ENCODE results near the gene TUBA1C.

DNA sequence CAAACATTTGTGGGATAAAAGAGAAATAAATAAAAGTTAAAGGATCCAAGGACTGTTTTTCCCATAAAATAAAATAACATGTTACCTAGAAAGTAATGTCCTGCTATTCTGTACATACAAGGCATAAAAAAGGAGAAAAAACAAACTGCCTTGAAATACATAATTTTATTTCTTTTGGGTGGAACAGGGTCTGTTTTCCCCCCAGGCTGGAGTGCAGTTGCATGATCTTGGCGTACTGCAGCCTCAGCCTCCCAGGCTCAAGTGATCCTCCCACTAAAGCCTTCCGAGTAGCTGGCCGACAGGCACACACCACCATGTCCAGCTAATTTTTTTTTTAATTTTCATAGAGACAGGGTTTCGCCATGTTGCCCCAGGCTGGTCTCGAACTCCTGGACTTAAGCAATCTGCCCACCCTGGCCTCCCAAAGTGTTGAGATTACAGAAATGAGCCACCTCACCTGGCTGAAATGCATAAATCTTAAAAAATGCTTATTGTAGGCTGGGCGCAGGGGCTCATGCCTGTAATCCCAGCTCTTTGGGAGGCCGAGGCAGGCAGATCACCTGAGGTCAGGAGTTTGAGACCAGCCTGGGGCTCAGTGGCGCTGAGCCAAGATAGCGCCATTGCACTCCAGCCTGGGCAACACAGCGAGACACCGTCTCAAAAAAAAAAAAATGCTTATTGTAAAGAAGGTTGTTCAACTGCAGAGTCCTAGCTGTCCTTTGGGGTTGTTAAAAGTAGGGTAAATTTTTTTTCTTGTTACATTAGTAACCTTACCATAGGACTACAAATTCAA lies 4.1 kb upstream of the TUBA1C start:
- no peak for TF ChIP-seq JUND (IDR thresholded peaks at IDR 0.05)
- no peak for TF ChIP-seq GABPA (IDR thresholded peaks at IDR 0.05; ENCODE audit: low read depth)
- TF ChIP-seq, protein P1, sequence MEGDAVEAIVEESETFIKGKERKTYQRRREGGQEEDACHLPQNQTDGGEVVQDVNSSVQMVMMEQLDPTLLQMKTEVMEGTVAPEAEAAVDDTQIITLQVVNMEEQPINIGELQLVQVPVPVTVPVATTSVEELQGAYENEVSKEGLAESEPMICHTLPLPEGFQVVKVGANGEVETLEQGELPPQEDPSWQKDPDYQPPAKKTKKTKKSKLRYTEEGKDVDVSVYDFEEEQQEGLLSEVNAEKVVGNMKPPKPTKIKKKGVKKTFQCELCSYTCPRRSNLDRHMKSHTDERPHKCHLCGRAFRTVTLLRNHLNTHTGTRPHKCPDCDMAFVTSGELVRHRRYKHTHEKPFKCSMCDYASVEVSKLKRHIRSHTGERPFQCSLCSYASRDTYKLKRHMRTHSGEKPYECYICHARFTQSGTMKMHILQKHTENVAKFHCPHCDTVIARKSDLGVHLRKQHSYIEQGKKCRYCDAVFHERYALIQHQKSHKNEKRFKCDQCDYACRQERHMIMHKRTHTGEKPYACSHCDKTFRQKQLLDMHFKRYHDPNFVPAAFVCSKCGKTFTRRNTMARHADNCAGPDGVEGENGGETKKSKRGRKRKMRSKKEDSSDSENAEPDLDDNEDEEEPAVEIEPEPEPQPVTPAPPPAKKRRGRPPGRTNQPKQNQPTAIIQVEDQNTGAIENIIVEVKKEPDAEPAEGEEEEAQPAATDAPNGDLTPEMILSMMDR (IDR thresholded peaks at IDR 0.05), result no peak
- TF ChIP-seq FOSL2 (IDR thresholded peaks at IDR 0.05; ENCODE audit: borderline replicate concordance, low read depth), result no peak
- no peak for TF ChIP-seq RXRA (IDR thresholded peaks at IDR 0.05; ENCODE audit: borderline replicate concordance, low read depth)
- TF ChIP-seq GATA2 (CRISPR knock-in tag; IDR thresholded peaks at IDR 0.05), result no peak
- no peak for TF ChIP-seq MEF2A (IDR thresholded peaks at IDR 0.05; ENCODE audit: borderline replicate concordance, low read depth)
- TF ChIP-seq SIN3A (IDR thresholded peaks at IDR 0.05; ENCODE audit: borderline replicate concordance, low read depth, low read length), result no peak
- no peak for TF ChIP-seq POLR2AphosphoS5 (IDR thresholded peaks at IDR 0.05; ENCODE audit: low read depth, low read length)
- TF ChIP-seq, protein P2, sequence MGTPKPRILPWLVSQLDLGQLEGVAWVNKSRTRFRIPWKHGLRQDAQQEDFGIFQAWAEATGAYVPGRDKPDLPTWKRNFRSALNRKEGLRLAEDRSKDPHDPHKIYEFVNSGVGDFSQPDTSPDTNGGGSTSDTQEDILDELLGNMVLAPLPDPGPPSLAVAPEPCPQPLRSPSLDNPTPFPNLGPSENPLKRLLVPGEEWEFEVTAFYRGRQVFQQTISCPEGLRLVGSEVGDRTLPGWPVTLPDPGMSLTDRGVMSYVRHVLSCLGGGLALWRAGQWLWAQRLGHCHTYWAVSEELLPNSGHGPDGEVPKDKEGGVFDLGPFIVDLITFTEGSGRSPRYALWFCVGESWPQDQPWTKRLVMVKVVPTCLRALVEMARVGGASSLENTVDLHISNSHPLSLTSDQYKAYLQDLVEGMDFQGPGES (IDR thresholded peaks at IDR 0.05; ENCODE audit: low read depth, low read length), result no peak
- TF ChIP-seq, protein P3, sequence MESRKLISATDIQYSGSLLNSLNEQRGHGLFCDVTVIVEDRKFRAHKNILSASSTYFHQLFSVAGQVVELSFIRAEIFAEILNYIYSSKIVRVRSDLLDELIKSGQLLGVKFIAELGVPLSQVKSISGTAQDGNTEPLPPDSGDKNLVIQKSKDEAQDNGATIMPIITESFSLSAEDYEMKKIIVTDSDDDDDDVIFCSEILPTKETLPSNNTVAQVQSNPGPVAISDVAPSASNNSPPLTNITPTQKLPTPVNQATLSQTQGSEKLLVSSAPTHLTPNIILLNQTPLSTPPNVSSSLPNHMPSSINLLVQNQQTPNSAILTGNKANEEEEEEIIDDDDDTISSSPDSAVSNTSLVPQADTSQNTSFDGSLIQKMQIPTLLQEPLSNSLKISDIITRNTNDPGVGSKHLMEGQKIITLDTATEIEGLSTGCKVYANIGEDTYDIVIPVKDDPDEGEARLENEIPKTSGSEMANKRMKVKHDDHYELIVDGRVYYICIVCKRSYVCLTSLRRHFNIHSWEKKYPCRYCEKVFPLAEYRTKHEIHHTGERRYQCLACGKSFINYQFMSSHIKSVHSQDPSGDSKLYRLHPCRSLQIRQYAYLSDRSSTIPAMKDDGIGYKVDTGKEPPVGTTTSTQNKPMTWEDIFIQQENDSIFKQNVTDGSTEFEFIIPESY (IDR thresholded peaks at IDR 0.05; ENCODE audit: borderline replicate concordance, low read depth), result no peak
- no peak for TF ChIP-seq RAD21 (IDR thresholded peaks at IDR 0.05; ENCODE audit: low read length)
- TF ChIP-seq, protein P4, sequence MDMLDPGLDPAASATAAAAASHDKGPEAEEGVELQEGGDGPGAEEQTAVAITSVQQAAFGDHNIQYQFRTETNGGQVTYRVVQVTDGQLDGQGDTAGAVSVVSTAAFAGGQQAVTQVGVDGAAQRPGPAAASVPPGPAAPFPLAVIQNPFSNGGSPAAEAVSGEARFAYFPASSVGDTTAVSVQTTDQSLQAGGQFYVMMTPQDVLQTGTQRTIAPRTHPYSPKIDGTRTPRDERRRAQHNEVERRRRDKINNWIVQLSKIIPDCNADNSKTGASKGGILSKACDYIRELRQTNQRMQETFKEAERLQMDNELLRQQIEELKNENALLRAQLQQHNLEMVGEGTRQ (IDR thresholded peaks at IDR 0.05; ENCODE audit: borderline replicate concordance, low read depth, low read length), result no peak
- no peak for TF ChIP-seq EP300 (IDR thresholded peaks at IDR 0.05; ENCODE audit: borderline replicate concordance in 1 of 2, low read depth in 1 of 2, low read length in 1 of 2)

Data from SK-N-SH (cell line).